H1 (cell line): ENCODE measurements around the gene KLF2. TPM values are rescaled to one million over a fixed set of nuclear protein-coding genes. Genes with fewer than 3 reads are reported as not detected.

Source experiments
- CTCF ChIA-PET: fragments of 300-600 bp; sonication (Branson Sonifier 250); formaldehyde crosslinking; loops from one replicate; lab custom pipeline; 2021; ENCODE audit not compliant: partially characterized antibody; lab: Charles Lee
- POLR2A ChIA-PET: fragments of 300-600 bp; sonication (Branson Sonifier 250); formaldehyde crosslinking; loops from one replicate; lab custom pipeline; 2021; ENCODE audit warnings: inconsistent platforms; ENCODE audit not compliant: partially characterized antibody; lab: Charles Lee
- DNase-seq, 2 experiments: peaks; one replicate each; pipeline versions ENCODE4 v3.0.0 to v3.0.0-alpha.2; 2010 to 2022; ENCODE audit warnings: low spot score in 2 of 2, low read depth in 1 of 2, mixed read lengths in 1 of 2
- FAIRE-seq: peaks from 2 replicates; lab custom pipeline; 2011; peaks lifted over from hg19 to GRCh38; lab: Jason Lieb, UNC
- H2AFZ ChIP-seq: 2 replicates; pipeline ENCODE4 v1.8.1; 2012; ENCODE audit warnings: low read length, inconsistent platforms
- H2AK5ac ChIP-seq: 2 replicates; pipeline ENCODE4 v1.6.1; 2013; ENCODE audit warnings: low read depth, low read length
- H2BK120ac ChIP-seq: replicated peaks from 2 replicates; pipeline ENCODE3; 2013; ENCODE audit warnings: low read depth, low read length, inconsistent platforms
- H2BK12ac ChIP-seq: 2 replicates; pipeline ENCODE4 v1.6.1; 2013; ENCODE audit warnings: low read depth, low read length
- H2BK15ac ChIP-seq: 2 replicates; pipeline ENCODE4 v1.6.1; 2013; ENCODE audit warnings: low read length
- H2BK20ac ChIP-seq: 2 replicates; pipeline ENCODE4 v1.6.1; 2013; ENCODE audit warnings: low read length
- H2BK5ac ChIP-seq: 2 replicates; pipeline ENCODE4 v1.6.1; 2013; ENCODE audit warnings: low read depth, low read length
- H3K14ac ChIP-seq: 2 replicates; pipeline ENCODE4 v1.6.1; 2013; ENCODE audit warnings: inconsistent platforms; ENCODE audit not compliant: insufficient read length
- H3K18ac ChIP-seq: 2 replicates; pipeline ENCODE4 v1.6.1; 2013; ENCODE audit warnings: low read length; ENCODE audit errors: extremely low read depth
- H3K23ac ChIP-seq: 2 replicates; pipeline ENCODE4 v1.6.1; 2013; ENCODE audit warnings: inconsistent platforms; ENCODE audit not compliant: insufficient read length
- H3K23me2 ChIP-seq: 2 replicates; pipeline ENCODE4 v1.6.1; 2013; ENCODE audit warnings: low read depth, low read length
- H3K27ac ChIP-seq: 2 replicates; pipeline ENCODE4 v1.6.1; 2011; ENCODE audit warnings: low read depth, low read length, inconsistent platforms
- H3K27me3 ChIP-seq, 4 experiments: replicated peaks in 1 of 4; 1 replicate in 1 of 4; 2 replicates in 3 of 4; pipeline versions ENCODE4 v1.6.1 to v1.8.1; 2011 to 2013; ENCODE audit warnings: low read length in 3 of 4, mild to moderate bottlenecking in 3 of 4, inconsistent platforms in 2 of 4, mixed read lengths in 2 of 4, moderate library complexity in 1 of 4; ENCODE audit not compliant: control insufficient read depth in 3 of 4, insufficient read depth in 3 of 4; ENCODE audit errors: extremely low read depth in 1 of 4
- H3K36me3 ChIP-seq, 4 experiments: 2 replicates each; pipeline versions ENCODE4 v1.6.1 to v1.8.1; 2011 to 2013; ENCODE audit warnings: mild to moderate bottlenecking in 4 of 4, low read length in 3 of 4, moderate library complexity in 2 of 4, control low read depth in 1 of 4, inconsistent platforms in 1 of 4; ENCODE audit not compliant: insufficient read depth in 4 of 4, control insufficient read depth in 2 of 4
- H3K4ac ChIP-seq: replicated peaks from 2 replicates; pipeline ENCODE3; 2013; ENCODE audit warnings: low read length, low read depth, mixed read lengths, inconsistent platforms; ENCODE audit not compliant: insufficient read length
- H3K4me1 ChIP-seq, 4 experiments: replicated peaks in 1 of 4; 1 replicate in 1 of 4; 2 replicates in 3 of 4; pipeline versions ENCODE4 v1.6.1 to v1.8.1; 2011 to 2013; ENCODE audit warnings: low read length in 3 of 4, inconsistent platforms in 2 of 4, mixed read lengths in 1 of 4; ENCODE audit not compliant: insufficient read depth in 4 of 4, control insufficient read depth in 3 of 4
- H3K4me2 ChIP-seq, 2 experiments: 2 replicates each; pipeline versions ENCODE4 v1.6.1 to v1.8.1; 2011 to 2013; ENCODE audit warnings: low read depth in 2 of 2, low read length in 2 of 2, control low read depth in 1 of 2, inconsistent platforms in 1 of 2, mild to moderate bottlenecking in 1 of 2; ENCODE audit not compliant: insufficient read depth in 1 of 2
- H3K4me3 ChIP-seq, 4 experiments: fragments of 200-600, 300-600 bp in 1 of 4; sonication (generic), shearing (Covaris generic), sonication (Bioruptor Twin) in 1 of 4; 2 replicates each; pipeline versions ENCODE4 v1.5.1 to v1.8.1; 2011 to 2016; ENCODE audit warnings: low read length in 4 of 4, low read depth in 3 of 4, control low read depth in 2 of 4, inconsistent platforms in 2 of 4, mild to moderate bottlenecking in 2 of 4, mixed read lengths in 1 of 4, moderate library complexity in 1 of 4; ENCODE audit not compliant: insufficient read depth in 2 of 4; ENCODE audit errors: extremely low read depth in 1 of 4
- H3K56ac ChIP-seq: replicated peaks from 2 replicates; pipeline ENCODE3; 2013; ENCODE audit warnings: low read depth, mild to moderate bottlenecking, mixed read lengths, low read length, inconsistent platforms; ENCODE audit not compliant: insufficient read length
- H3K79me1 ChIP-seq: 2 replicates; pipeline ENCODE4 v1.6.1; 2013; ENCODE audit warnings: low read depth, low read length, control low read depth
- H3K79me2 ChIP-seq, 2 experiments: 2 replicates each; pipeline versions ENCODE4 v1.6.1 to v1.8.1; 2012 to 2013; ENCODE audit warnings: low read length in 2 of 2, mild to moderate bottlenecking in 2 of 2, inconsistent platforms in 1 of 2; ENCODE audit not compliant: insufficient read depth in 2 of 2, control insufficient read depth in 1 of 2
- H3K9ac ChIP-seq, 4 experiments: replicated peaks in 1 of 4; 1 replicate in 1 of 4; 2 replicates in 3 of 4; pipeline versions ENCODE4 v1.6.1 to v1.8.1; 2011 to 2013; ENCODE audit warnings: low read depth in 3 of 4, low read length in 3 of 4, control low read depth in 2 of 4, mild to moderate bottlenecking in 2 of 4, moderate library complexity in 2 of 4, inconsistent platforms in 1 of 4; ENCODE audit errors: extremely low read depth in 1 of 4
- H3K9me3 ChIP-seq, 2 experiments: 2 replicates each; pipeline versions ENCODE4 v1.6.1 to v1.8.1; 2012 to 2013; ENCODE audit warnings: mild to moderate bottlenecking in 2 of 2, moderate library complexity in 2 of 2, control low read depth in 1 of 2, inconsistent platforms in 1 of 2, low read depth in 1 of 2, low read length in 1 of 2, mixed read lengths in 1 of 2; ENCODE audit not compliant: insufficient read depth in 2 of 2
- H4K20me1 ChIP-seq, 2 experiments: replicated peaks in 1 of 2; 2 replicates each; pipeline versions ENCODE3 to v1.8.1; 2011 to 2013; ENCODE audit warnings: inconsistent platforms in 2 of 2, low read length in 2 of 2, mild to moderate bottlenecking in 1 of 2; ENCODE audit not compliant: insufficient read depth in 2 of 2, control insufficient read depth in 1 of 2
- H4K5ac ChIP-seq: 2 replicates; pipeline ENCODE4 v1.6.1; 2013; ENCODE audit warnings: low read length, low read depth, mixed read lengths, inconsistent platforms; ENCODE audit not compliant: insufficient read length
- H4K8ac ChIP-seq: 2 replicates; pipeline ENCODE4 v1.8.0; 2013; ENCODE audit warnings: mild to moderate bottlenecking, moderate library complexity, low read length, inconsistent platforms; ENCODE audit not compliant: insufficient read depth; ENCODE audit errors: extremely low read depth
- H4K91ac ChIP-seq: replicated peaks from 2 replicates; pipeline ENCODE3; 2013; ENCODE audit warnings: low read length, mixed read lengths, inconsistent platforms; ENCODE audit not compliant: insufficient read length
- CEBPB ChIP-seq: IDR thresholded peaks from 2 replicates; pipeline ENCODE4 v1.6.1; 2012; ENCODE audit warnings: low read depth, low read length
- CTBP2 ChIP-seq: IDR thresholded peaks from 2 replicates; pipeline ENCODE4 v1.7.0; 2011; ENCODE audit warnings: borderline replicate concordance, mild to moderate bottlenecking, moderate library complexity, mixed read lengths, low read length; ENCODE audit not compliant: insufficient read depth, insufficient read length
- E2F6 ChIP-seq: IDR thresholded peaks from 2 replicates; pipeline ENCODE4 v1.6.1; 2012; ENCODE audit warnings: inconsistent platforms
- FOSL1 ChIP-seq: IDR thresholded peaks from 2 replicates; pipeline ENCODE4 v1.6.1; 2011; ENCODE audit warnings: mild to moderate bottlenecking, low read depth, low read length, moderate library complexity; ENCODE audit not compliant: insufficient read depth
- KDM4A ChIP-seq: IDR thresholded peaks from one replicate; pipeline ENCODE4 v1.7.1; 2012; ENCODE audit warnings: low read depth, mild to moderate bottlenecking, moderate library complexity, low read length, inconsistent platforms; ENCODE audit not compliant: severe bottlenecking
- KDM5A ChIP-seq: fragments of 200-600 bp; IDR thresholded peaks from 2 replicates; pipeline ENCODE4 v1.7.1; 2012; ENCODE audit warnings: mild to moderate bottlenecking, low read length, inconsistent platforms, mixed read lengths
- NANOG ChIP-seq: IDR thresholded peaks from 2 replicates; pipeline ENCODE4 v1.6.1; 2011; ENCODE audit warnings: low read length, low read depth, mild to moderate bottlenecking, inconsistent platforms; ENCODE audit not compliant: insufficient read depth, poor library complexity, severe bottlenecking
- RBBP5 ChIP-seq: IDR thresholded peaks from 2 replicates; pipeline ENCODE4 v1.7.1; 2012; ENCODE audit warnings: low read depth, mild to moderate bottlenecking, inconsistent platforms, low read length, moderate library complexity, borderline replicate concordance
- RNF2 ChIP-seq: fragments of 200-900, 300-1000 bp; sonication (generic); IDR thresholded peaks from 2 replicates; pipeline ENCODE4 v1.7.1; 2016; ENCODE audit warnings: borderline replicate concordance, low read depth, mild to moderate bottlenecking, antibody characterized with exemption, low read length; ENCODE audit not compliant: poor library complexity, severe bottlenecking; ENCODE audit errors: missing control alignments
- YY1 ChIP-seq: IDR thresholded peaks from 2 replicates; pipeline ENCODE4 v1.6.1; 2011; ENCODE audit warnings: low read depth, mild to moderate bottlenecking, low read length
- WGBS, 2 experiments: shearing (Covaris generic) in 1 of 2; methylation state at CpG; one replicate each; pipeline versions ENCODE4 v1.1.6 to v1.1.7; 2013 to 2015; ENCODE audit warnings: low lambda C conversion rate in 2 of 2, mixed read lengths in 2 of 2, inconsistent platforms in 1 of 2, low coverage in 1 of 2, missing lambda C conversion rate in 1 of 2; ENCODE audit not compliant: insufficient replicate concordance in 2 of 2, insufficient coverage in 1 of 2, insufficient read length in 1 of 2; ENCODE audit errors: extremely low coverage in 1 of 2, missing lambda C conversion rate in 1 of 2; 5-methylcytosine and 5-hydroxymethylcytosine counted together
- polyA plus RNA-seq, 7 experiments: library from polyadenylated mRNA; depleted of rRNA in 3 of 7; stranded (reverse) in 5 of 7; unstranded in 2 of 7; fragments of >200 nt in 5 of 7; fragments of 200-250 nt in 2 of 7; gene quantifications; 1 replicate in 5 of 7; 2 replicates in 1 of 7; 4 replicates in 1 of 7; pipeline versions ENCODE4 v1.2.1 to v1.2.3, GENCODE V29; 2011 to 2013; ENCODE audit warnings: missing spikeins in 2 of 7, mixed read lengths in 2 of 7
- total RNA-seq: library from RNA; stranded (reverse); fragmentation: NEBNext Ultra II Directional; extraction: Animal tissue kit (Norgen Biotek cat#: 25700); gene quantifications from 2 replicates; pipeline ENCODE4 v1.2.1, GENCODE V29; 2021

Gene KLF2
- total and polyA plus RNA-seq, 2 of the 8 experiments (the other 6 are each of a cell fraction or from before 2014, with no cell fraction given) = 0.19 to 0.33 TPM

GRCh38 chr19:16375157-16375935 is 50.7 kb downstream of the KLF2 start:
- POLR2A ChIA-PET = no interaction called here
- Histone ChIP-seq H3K4me2 (no peak overlapping the region), H3K36me3 (peaks cover 0 to 12% (median 9%) of the 10 kb centered on the region in 4 experiments; a peak in 5 of 8 replicates), H3K27ac (no peak overlapping the region), H2BK12ac (no peak overlapping the region), H2AFZ (no peak overlapping the region), H3K79me1 (no peaks in the 10 kb centered on the region), H3K79me2 (no peaks in the 10 kb centered on the region; a peak in 1 of 4 replicates), H3K56ac (no peak overlapping the region), H4K5ac (no peak overlapping the region), H4K91ac (no peak overlapping the region), H3K9ac (no peak overlapping the region), H3K27me3 (no peaks in the 10 kb centered on the region), H2AK5ac (no peak overlapping the region), H2BK120ac (no peak overlapping the region), H4K8ac (no peak overlapping the region), H3K4me3 (no peak overlapping the region), H3K23me2 (peaks cover 2% of the 10 kb centered on the region; the same call in 1 of the 2 replicates), H3K4me1 (0 out of 7 replicates have a peak, but pooled peaks cover 0 to 2% (median 0%) of the 10 kb centered on the region in 4 experiments), H3K23ac (no peak overlapping the region), H2BK5ac (no peak overlapping the region), H3K9me3 (no peaks in the 10 kb centered on the region), H4K20me1 (peaks cover 6 to 16% of the 10 kb centered on the region in 2 experiments), H3K18ac (no peak overlapping the region), H3K4ac (no peak overlapping the region), H2BK20ac (no peak overlapping the region), H2BK15ac (no peak overlapping the region), H3K14ac (no peak overlapping the region)
- WGBS, 2 experiments = 94% methylated on average over 14 of the region's 14 CpGs; no CpG with 5 or more reads in 1 of the 2 experiments
- DNase-seq = no peak
- no peak for FAIRE-seq
- CTCF ChIA-PET = interaction anchor here (0.8 to 5.2 kb wide), 14 partner anchors 7 to 257 kb away, joined by 3 to 38 read pairs (median 8); no protein-coding TSS in a partner anchor
- TF ChIP-seq RNF2 = no peak
- TF ChIP-seq FOSL1 = no peak
- TF ChIP-seq NANOG = no peak
- TF ChIP-seq KDM5A = no peak
- TF ChIP-seq KDM4A = no peak
- TF ChIP-seq RBBP5 = no peak
- TF ChIP-seq CTBP2 = no peak
- no peak for TF ChIP-seq YY1
- TF ChIP-seq CEBPB = no peak
- no peak for TF ChIP-seq E2F6
